Measurements from ENCODE around the gene SH2D4B. TPM values are rescaled to one million over a fixed set of nuclear protein-coding genes. Genes with fewer than 3 reads are reported as not detected.

SH2D4B gene
- total and polyA plus RNA-seq, 8 donors, result 0.03 to 0.18 TPM; not detected in 6

GRCh38 chr10:80590585-80591125, 53.0 kb downstream of the SH2D4B start:
- 78 to 93% (median 91%) methylated on average over 3 of the region's 3 CpGs for WGBS, 5 donors
- Histone ChIP-seq H3K4me1 (no peaks in the 10 kb centered on the region), H3K9me3 (no peaks in the 10 kb centered on the region), H3K4me3 (no peak overlapping the region), H3K36me3 (no peaks in the 10 kb centered on the region), H3K27me3 (no peaks in the 10 kb centered on the region), H3K27ac (no peak overlapping the region)
- intact Hi-C loops (cut with DNase I; ENCODE audit: low total_unique reads), result no loop called here
- no peak for TF ChIP-seq EP300 (IDR thresholded peaks at IDR 0.05)
- TF ChIP-seq POLR2AphosphoS5 (IDR thresholded peaks at IDR 0.05), result no peak
- TF ChIP-seq CTCF (IDR thresholded peaks at IDR 0.05), result no peak
- no peak for TF ChIP-seq POLR2A (IDR thresholded peaks at IDR 0.05)
- DNase-seq, result no peak

- Histone ChIP-seq H3K36me3 (no peaks in the 10 kb centered on the region), H3K4me3 (no peak overlapping the region), H3K9me3 (no peaks in the 10 kb centered on the region), H3K4me1 (peaks cover 0 to 4% (median 0%) of the 10 kb centered on the region in 4 donors), H3K27me3 (no peaks in the 10 kb centered on the region), H3K27ac (no peak overlapping the region)
- WGBS, 5 donors, result 62 to 71% (median 69%) methylated on average over 15 of the region's 15 CpGs
- TF ChIP-seq POLR2A (IDR thresholded peaks at IDR 0.05), result no peak
- peak in 3 of 7 experiments; percentile 30 to 53 (median 53) for TF ChIP-seq CTCF (IDR thresholded peaks at IDR 0.05)
- TF ChIP-seq POLR2AphosphoS5 (IDR thresholded peaks at IDR 0.05), result no peak
- no peak for TF ChIP-seq EP300 (IDR thresholded peaks at IDR 0.05)
- intact Hi-C loops (cut with DNase I; ENCODE audit: low total_unique reads), result no loop called here
- peak; percentile 29 to 51 for DNase-seq
These were observed 58.9 kb downstream of the SH2D4B start for GRCh38 chr10:80596391-80597257.

- no peak for DNase-seq
- intact Hi-C loops (cut with DNase I; ENCODE audit: low total_unique reads), result no loop called here
- WGBS, 5 donors, result 67 to 83% (median 75%) methylated on average over 3 of the region's 3 CpGs
These were observed 60.5 kb downstream of the SH2D4B start for GRCh38 chr10:80598084-80598798.

More at GRCh38 chr10:80598084-80598798, 60.5 kb downstream of the SH2D4B start:
- no peak overlapping the region for H3K4me3 ChIP-seq
- H3K27ac ChIP-seq, result no peak overlapping the region
- H3K9me3 ChIP-seq, result no peaks in the 10 kb centered on the region
- no peak for TF ChIP-seq CTCF (IDR thresholded peaks at IDR 0.05)
- TF ChIP-seq POLR2A (IDR thresholded peaks at IDR 0.05), result no peak
- no peak for TF ChIP-seq POLR2AphosphoS5 (IDR thresholded peaks at IDR 0.05)
- TF ChIP-seq EP300 (IDR thresholded peaks at IDR 0.05), result no peak
- H3K36me3 ChIP-seq, result no peaks in the 10 kb centered on the region
- H3K4me1 ChIP-seq, result peaks cover 0 to 4% (median 0%) of the 10 kb centered on the region in 4 donors
- H3K27me3 ChIP-seq, result no peaks in the 10 kb centered on the region
